Endothelial cell of umbilical vein (primary cell): Measurements from ENCODE around the gene DIAPH2. TPM values are rescaled to one million over a fixed set of nuclear protein-coding genes. Genes with fewer than 3 reads are reported as not detected.

ENCODE experiments used
- BruUV-seq: library from RNA; stranded (reverse); fragments of 400-500 nt; replicated peaks from 2 replicates; lab custom pipeline; 2021; lab: Mats Ljungman, UMichigan
- CTCF ChIA-PET: fragments of 300-600, 350-600 bp; sonication (Branson Sonifier 250); formaldehyde crosslinking; loops from one replicate; lab custom pipeline; 2021; ENCODE audit warnings: antibody characterized with exemption, inconsistent platforms; lab: Charles Lee
- POLR2A ChIA-PET: fragments of 300-600, 350-600 bp; sonication (Branson Sonifier 250); formaldehyde crosslinking; loops from one replicate; lab custom pipeline; 2021; ENCODE audit warnings: antibody characterized with exemption, inconsistent platforms; lab: Charles Lee
- DNase-seq: peaks from one replicate; pipeline ENCODE4 v3.0.0-alpha.2; 2011; ENCODE audit warnings: low read depth, low spot score
- FAIRE-seq: peaks from 2 replicates; lab custom pipeline; 2011; peaks lifted over from hg19 to GRCh38; lab: Jason Lieb, UNC
- H2AFZ ChIP-seq: 2 replicates; pipeline ENCODE4 v1.6.0; 2012; ENCODE audit warnings: low read depth, low read length, control low read depth, inconsistent platforms
- H3K27ac ChIP-seq: 2 replicates; pipeline ENCODE4 v1.5.1; 2011; ENCODE audit warnings: low read depth, mild to moderate bottlenecking, control low read depth, low read length, moderate library complexity; ENCODE audit not compliant: insufficient read depth
- H3K27me3 ChIP-seq, 2 experiments: 2 replicates each; pipeline versions ENCODE4 v1.6.0 to v1.6.1; 2011; ENCODE audit warnings: low read length in 2 of 2, mixed read lengths in 1 of 2; ENCODE audit not compliant: control insufficient read depth in 2 of 2, insufficient read depth in 2 of 2
- H3K36me3 ChIP-seq, 2 experiments: 2 replicates in 1 of 2; 3 replicates in 1 of 2; pipeline ENCODE4 v1.5.1; 2011; ENCODE audit warnings: low read length in 2 of 2, mild to moderate bottlenecking in 1 of 2, moderate library complexity in 1 of 2; ENCODE audit not compliant: control insufficient read depth in 2 of 2, insufficient read depth in 2 of 2; ENCODE audit errors: extremely low read depth in 1 of 2
- H3K4me1 ChIP-seq: 3 replicates; pipeline ENCODE4 v1.5.1; 2011; ENCODE audit warnings: mild to moderate bottlenecking, low read length; ENCODE audit not compliant: control insufficient read depth, insufficient read depth; ENCODE audit errors: extremely low read depth
- H3K4me2 ChIP-seq: 2 replicates; pipeline ENCODE4 v1.6.1; 2011; ENCODE audit warnings: low read length, control low read depth, mixed read lengths; ENCODE audit not compliant: insufficient read depth
- H3K4me3 ChIP-seq, 3 experiments: fragments of 200-600 bp in 1 of 3; sonication (generic), shearing (Covaris generic) in 1 of 3; replicated peaks in 1 of 3; 2 replicates each; pipeline ENCODE4 v1.5.1; 2011 to 2016; ENCODE audit warnings: control low read depth in 3 of 3, low read length in 3 of 3, mild to moderate bottlenecking in 2 of 3, inconsistent platforms in 1 of 3, low read depth in 1 of 3, moderate library complexity in 1 of 3; ENCODE audit not compliant: insufficient read depth in 1 of 3
- H3K79me2 ChIP-seq: 2 replicates; pipeline ENCODE4 v1.6.0; 2012; ENCODE audit warnings: low read length, inconsistent platforms; ENCODE audit not compliant: control insufficient read depth, insufficient read depth
- H3K9ac ChIP-seq: replicated peaks from 2 replicates; pipeline ENCODE3; 2011; ENCODE audit warnings: low read length, control low read depth; ENCODE audit not compliant: insufficient read depth; ENCODE audit errors: extremely low read depth
- H3K9me1 ChIP-seq: replicated peaks from 3 replicates; pipeline ENCODE4 v1.6.0; 2011; ENCODE audit warnings: mild to moderate bottlenecking, low read length; ENCODE audit not compliant: control insufficient read depth, insufficient read depth; ENCODE audit errors: extremely low read depth
- H3K9me3 ChIP-seq: replicated peaks from 2 replicates; pipeline ENCODE4 v1.5.1; 2012; ENCODE audit warnings: low read length, inconsistent platforms; ENCODE audit not compliant: control insufficient read depth, insufficient read depth
- H4K20me1 ChIP-seq: replicated peaks from 2 replicates; pipeline ENCODE3; 2011; ENCODE audit warnings: mild to moderate bottlenecking, low read length; ENCODE audit not compliant: control insufficient read depth, insufficient read depth; ENCODE audit errors: extremely low read depth
- CTCF ChIP-seq, 2 donors: IDR thresholded peaks; 1 replicate in 1 of 2; 2 replicates in 1 of 2; pipeline ENCODE4 v1.5.1; 2011; ENCODE audit warnings: low read length in 2 of 2, mild to moderate bottlenecking in 2 of 2, moderate library complexity in 2 of 2, control low read depth in 1 of 2, inconsistent platforms in 1 of 2, low read depth in 1 of 2; ENCODE audit not compliant: insufficient read depth in 1 of 2; ENCODE audit errors: extremely low read depth in 1 of 2
- FOS ChIP-seq: IDR thresholded peaks from 2 replicates; pipeline ENCODE4 v1.6.1; 2011; ENCODE audit warnings: mild to moderate bottlenecking, low read length, moderate library complexity, borderline replicate concordance; ENCODE audit not compliant: insufficient read depth
- JUN ChIP-seq: IDR thresholded peaks from 2 replicates; pipeline ENCODE4 v1.6.1; 2011; ENCODE audit warnings: borderline replicate concordance, low read depth; ENCODE audit not compliant: insufficient read length, insufficient read depth
- MAX ChIP-seq: IDR thresholded peaks from 2 replicates; pipeline ENCODE4 v1.6.1; 2011; ENCODE audit not compliant: insufficient read depth, insufficient read length
- MYC ChIP-seq: IDR thresholded peaks from one replicate; pipeline ENCODE4 v1.6.1; 2011; ENCODE audit warnings: mild to moderate bottlenecking, low read depth, low read length
- POLR2A ChIP-seq: IDR thresholded peaks from 2 replicates; pipeline ENCODE4 v1.6.1; 2012; ENCODE audit warnings: low read depth, mild to moderate bottlenecking, control low read depth, low read length
- POLR2AphosphoS5 ChIP-seq: IDR thresholded peaks from 2 replicates; pipeline ENCODE4 v1.6.1; 2012; ENCODE audit warnings: low read depth, mild to moderate bottlenecking, control low read depth, low read length, moderate library complexity; ENCODE audit not compliant: insufficient read depth
- dilution Hi-C: fragments of 300-500 bp; cut with MboI; formaldehyde crosslinking; loops from one replicate; pipeline ENCODE4 v1.15.0; 2019; ENCODE audit warnings: low sequenced_read_pairs; ENCODE audit not compliant: extremely low pct_ligation_motif_present
- intact Hi-C: fragments of 100-400 bp; cut with micrococcal nuclease; formaldehyde crosslinking; loops from one replicate; pipeline ENCODE4 v1.10.0; 2022
- polyA plus RNA-seq, 4 experiments: library from polyadenylated mRNA; depleted of rRNA in 3 of 4; stranded (reverse) in 3 of 4; unstranded in 1 of 4; fragments of >200 nt; gene quantifications; 2 replicates each; pipeline versions ENCODE4 v1.2.1 to v1.2.3, GENCODE V29; 2011 to 2012; ENCODE audit warnings: missing spikeins in 1 of 4
- total RNA-seq: library from RNA; stranded (reverse); gene quantifications from 2 replicates; pipeline ENCODE4 v1.2.3, GENCODE V29; 2021

The DIAPH2 gene
- total and polyA plus RNA-seq, 2 donors (not counting 3 experiments of a cell fraction or from before 2014, with no cell fraction given): 3.0 to 30.0 TPM

GRCh38 chrX:97123001-97123400 lies 438.4 kb downstream of the DIAPH2 start:
- dilution Hi-C loops (no loop called here), intact Hi-C loops (no loop called here)
- H3K4me2 ChIP-seq: no peak overlapping the region
- H3K9me1 ChIP-seq: no peaks in the 10 kb centered on the region
- H2AFZ ChIP-seq: no peak overlapping the region
- no peaks in the 10 kb centered on the region for H3K4me1 ChIP-seq
- no peak overlapping the region for H3K9ac ChIP-seq
- no peak overlapping the region for H3K4me3 ChIP-seq
- no peak overlapping the region for H3K27ac ChIP-seq
- BruUV-seq: no TSS peak
- H4K20me1 ChIP-seq: no peaks in the 10 kb centered on the region
- H3K79me2 ChIP-seq: no peaks in the 10 kb centered on the region
- H3K9me3 ChIP-seq: no peaks in the 10 kb centered on the region
- FAIRE-seq (no peak), DNase-seq (no peak)
- CTCF ChIA-PET: no interaction called here
- POLR2A ChIA-PET: no interaction called here
- H3K36me3 ChIP-seq: no peaks in the 10 kb centered on the region
- no peaks in the 10 kb centered on the region for H3K27me3 ChIP-seq
- TF ChIP-seq JUN: no peak
- no peak for TF ChIP-seq MYC
- no peak for TF ChIP-seq POLR2A
- TF ChIP-seq POLR2AphosphoS5: no peak
- no peak for TF ChIP-seq MAX
- no peak for TF ChIP-seq CTCF (IDR thresholded peaks at IDR 0.05; ENCODE audit: extremely low read depth in 1 of 2, insufficient read depth in 1 of 2, low read depth in 1 of 2, low read length in 2 of 2)
- TF ChIP-seq FOS: no peak
